ENCODE data around the gene RHBDD1. TPM values are rescaled to one million over a fixed set of nuclear protein-coding genes. Genes with fewer than 3 reads are reported as not detected.

RHBDD1 gene
- polyA plus RNA-seq, 3 donors = 8.1 to 19.5 (median 15.5) TPM

GRCh38 chr2:226813148-226813701 is 22.6 kb upstream of the RHBDD1 start:
- intact Hi-C loops (cut with micrococcal nuclease) = no loop called here
- DNase-seq = no peak
- H3K36me3 Mint-ChIP-seq = no peaks in the 10 kb centered on the region
- TF ChIP-seq, protein P1, sequence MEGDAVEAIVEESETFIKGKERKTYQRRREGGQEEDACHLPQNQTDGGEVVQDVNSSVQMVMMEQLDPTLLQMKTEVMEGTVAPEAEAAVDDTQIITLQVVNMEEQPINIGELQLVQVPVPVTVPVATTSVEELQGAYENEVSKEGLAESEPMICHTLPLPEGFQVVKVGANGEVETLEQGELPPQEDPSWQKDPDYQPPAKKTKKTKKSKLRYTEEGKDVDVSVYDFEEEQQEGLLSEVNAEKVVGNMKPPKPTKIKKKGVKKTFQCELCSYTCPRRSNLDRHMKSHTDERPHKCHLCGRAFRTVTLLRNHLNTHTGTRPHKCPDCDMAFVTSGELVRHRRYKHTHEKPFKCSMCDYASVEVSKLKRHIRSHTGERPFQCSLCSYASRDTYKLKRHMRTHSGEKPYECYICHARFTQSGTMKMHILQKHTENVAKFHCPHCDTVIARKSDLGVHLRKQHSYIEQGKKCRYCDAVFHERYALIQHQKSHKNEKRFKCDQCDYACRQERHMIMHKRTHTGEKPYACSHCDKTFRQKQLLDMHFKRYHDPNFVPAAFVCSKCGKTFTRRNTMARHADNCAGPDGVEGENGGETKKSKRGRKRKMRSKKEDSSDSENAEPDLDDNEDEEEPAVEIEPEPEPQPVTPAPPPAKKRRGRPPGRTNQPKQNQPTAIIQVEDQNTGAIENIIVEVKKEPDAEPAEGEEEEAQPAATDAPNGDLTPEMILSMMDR (IDR thresholded peaks at IDR 0.05) = no peak
- no CpG with 5 or more reads among the region's 1 CpG for WGBS (ENCODE audit: insufficient coverage)
- H3K27ac ChIP-seq (ENCODE audit: low read depth in 1 of 2, low read length in 2 of 2) = no peak overlapping the region
- H3K9me3 Mint-ChIP-seq = peaks cover 0 to 2% (median 0%) of the 10 kb centered on the region in 7 donors
- H3K79me2 ChIP-seq (ENCODE audit: insufficient read depth, low read length) = no peaks in the 10 kb centered on the region
- peaks cover 0 to 8% of the 10 kb centered on the region in 2 donors for H3K27me3 ChIP-seq (ENCODE audit: control insufficient read depth in 2 of 2, insufficient read depth in 2 of 2, low read length in 2 of 2)
- H3K4me1 Mint-ChIP-seq = no peaks in the 10 kb centered on the region
- no peaks in the 10 kb centered on the region for H3K4me1 ChIP-seq (ENCODE audit: control insufficient read depth in 1 of 2, insufficient read depth in 2 of 2, low read length in 2 of 2)
- no peak overlapping the region for H3K27ac Mint-ChIP-seq
- no peaks in the 10 kb centered on the region for H3K9me3 ChIP-seq (replicated peaks in 1 of 2; ENCODE audit: control insufficient read depth in 1 of 2, insufficient read depth in 1 of 2, low read length in 2 of 2)
- no peak overlapping the region for H3K4me3 ChIP-seq (replicated peaks in 1 of 3; ENCODE audit: low read depth in 2 of 3, low read length in 3 of 3)
- H3K4me2 ChIP-seq (replicated peaks; ENCODE audit: extremely low read depth, low read length, poor library complexity, severe bottlenecking) = no peak overlapping the region
- no peaks in the 10 kb centered on the region for H3K36me3 ChIP-seq (replicated peaks in 1 of 2; ENCODE audit: control insufficient read depth in 1 of 2, insufficient read depth in 2 of 2, low read length in 2 of 2)
- H2AFZ ChIP-seq (ENCODE audit: insufficient read depth, low read depth, low read length, poor library complexity, severe bottlenecking) = no peak overlapping the region
- H3K9ac ChIP-seq (ENCODE audit: insufficient read depth, low read length, poor library complexity, severe bottlenecking) = no peak overlapping the region
- H3K4me3 Mint-ChIP-seq = no peak overlapping the region
- peaks cover 0 to 8% (median 4%) of the 10 kb centered on the region in 3 donors for H3K27me3 Mint-ChIP-seq (ENCODE audit: low read depth in 3 of 3)
- H4K20me1 ChIP-seq (ENCODE audit: insufficient read depth, low read length) = no peaks in the 10 kb centered on the region

DNA sequence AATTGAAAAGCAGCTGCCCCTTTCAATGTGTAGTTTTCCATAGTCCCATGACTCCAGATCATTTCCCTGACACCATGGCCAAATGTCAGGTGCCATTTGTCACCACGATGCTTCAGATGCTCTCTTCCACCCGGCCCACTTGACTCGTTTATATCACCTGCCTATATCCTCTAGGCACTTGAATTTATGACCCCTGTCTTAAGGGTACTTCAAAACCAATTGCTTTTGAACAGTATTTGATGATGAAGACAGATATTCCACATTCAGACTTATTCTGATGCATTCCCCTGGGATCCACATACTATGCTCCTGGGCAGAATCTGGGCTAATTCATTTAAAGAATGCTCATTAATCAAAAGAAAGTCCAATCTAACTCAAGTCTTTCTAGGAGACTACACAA is 16.9 kb upstream of the RHBDD1 start:
- DNase-seq = no peak
- no peaks in the 10 kb centered on the region for H3K36me3 Mint-ChIP-seq
- Histone ChIP-seq H3K9ac (ENCODE audit: insufficient read depth, low read length, poor library complexity, severe bottlenecking) (no peak overlapping the region), H3K9me3 (replicated peaks in 1 of 2; ENCODE audit: control insufficient read depth in 1 of 2, insufficient read depth in 1 of 2, low read length in 2 of 2) (no peaks in the 10 kb centered on the region), H3K36me3 (replicated peaks in 1 of 2; ENCODE audit: control insufficient read depth in 1 of 2, insufficient read depth in 2 of 2, low read length in 2 of 2) (no peaks in the 10 kb centered on the region), H2AFZ (ENCODE audit: insufficient read depth, low read depth, low read length, poor library complexity, severe bottlenecking) (no peak overlapping the region), H3K27me3 (ENCODE audit: control insufficient read depth in 2 of 2, insufficient read depth in 2 of 2, low read length in 2 of 2) (no peaks in the 10 kb centered on the region), H3K4me3 (replicated peaks in 1 of 3; ENCODE audit: low read depth in 2 of 3, low read length in 3 of 3) (no peak overlapping the region), H3K4me1 (ENCODE audit: control insufficient read depth in 1 of 2, insufficient read depth in 2 of 2, low read length in 2 of 2) (no peaks in the 10 kb centered on the region), H3K4me2 (replicated peaks; ENCODE audit: extremely low read depth, low read length, poor library complexity, severe bottlenecking) (no peak overlapping the region), H4K20me1 (ENCODE audit: insufficient read depth, low read length) (no peaks in the 10 kb centered on the region), H3K79me2 (ENCODE audit: insufficient read depth, low read length) (no peaks in the 10 kb centered on the region), H3K27ac (ENCODE audit: low read depth in 1 of 2, low read length in 2 of 2) (no peak overlapping the region)
- peaks cover 8 to 13% (median 8%) of the 10 kb centered on the region in 3 donors for H3K27me3 Mint-ChIP-seq (ENCODE audit: low read depth in 3 of 3)
- no peaks in the 10 kb centered on the region for H3K4me1 Mint-ChIP-seq
- peaks cover 0 to 5% (median 0%) of the 10 kb centered on the region in 7 donors for H3K9me3 Mint-ChIP-seq
- 67% methylated on average over 1 of the region's 3 CpGs for WGBS (ENCODE audit: insufficient coverage)
- intact Hi-C loops (cut with micrococcal nuclease) = no loop called here
- TF ChIP-seq, protein P1 (IDR thresholded peaks at IDR 0.05) = no peak
- H3K4me3 Mint-ChIP-seq = no peak overlapping the region
- no peak overlapping the region for H3K27ac Mint-ChIP-seq

Measured in CD14-positive monocyte (primary cell).